Measurements from ENCODE around the gene XBP1.
"Not testable (repeated sequence)": the region's sequence is repeated elsewhere in the genome, so short reads cannot be mapped to it uniquely, and the experiment has no call there.

The XBP1 gene

DNA sequence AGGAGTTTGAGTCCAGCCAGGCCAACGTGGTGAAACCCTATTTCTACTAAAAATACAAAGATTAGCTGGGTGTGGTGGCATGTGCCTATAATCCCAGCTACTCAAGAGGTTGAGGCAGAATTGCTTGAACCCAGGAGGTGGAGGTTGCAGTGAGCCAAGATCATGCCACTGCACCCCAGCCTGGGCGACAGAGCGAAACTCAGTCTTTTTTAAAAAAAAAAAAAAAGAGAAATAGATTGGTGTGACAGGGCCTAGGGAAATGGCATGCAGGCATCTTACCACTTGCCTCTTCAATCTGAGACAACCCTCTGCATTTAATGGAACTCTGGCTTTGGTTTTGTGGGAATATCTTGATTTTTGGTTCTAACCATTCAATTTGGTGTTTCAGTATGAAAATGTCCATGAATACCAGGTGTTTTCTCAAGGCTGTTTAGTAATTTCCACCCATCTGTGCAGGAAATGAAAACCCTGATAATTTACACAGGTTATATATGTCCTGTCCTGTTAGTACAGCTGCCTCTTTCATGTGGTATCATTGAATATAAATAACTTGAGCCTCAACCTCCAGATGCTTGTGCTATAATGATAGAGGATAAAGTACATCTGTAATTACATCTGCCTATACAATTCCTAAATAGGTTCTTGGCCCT lies 8.4 kb downstream of the XBP1 start:
- no peak for DNase-seq

GRCh38 chr22:28791124-28791523 lies 9.2 kb downstream of the XBP1 start:
- DNase-seq: no peak

DNA sequence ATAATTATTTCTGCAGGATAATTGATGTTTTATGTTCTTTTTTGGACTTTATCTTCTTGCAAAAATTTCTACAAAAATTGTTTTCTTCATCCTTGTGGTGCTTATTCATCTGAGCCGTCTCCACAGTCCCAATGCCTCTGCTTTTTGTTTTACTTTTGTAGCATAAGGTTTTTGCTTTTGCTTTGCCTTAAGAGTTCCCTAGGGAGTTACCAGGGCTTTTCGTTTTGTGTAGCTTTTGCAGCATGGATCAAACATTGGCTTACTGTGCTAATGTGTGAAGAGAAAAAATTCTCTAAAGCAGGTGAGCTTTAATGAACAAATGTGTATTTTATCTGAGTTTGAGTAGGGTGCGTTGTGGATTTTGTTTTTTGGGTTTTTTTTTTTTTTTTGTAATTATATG lies 11.8 kb downstream of the XBP1 start:
- no peak for DNase-seq

DNA sequence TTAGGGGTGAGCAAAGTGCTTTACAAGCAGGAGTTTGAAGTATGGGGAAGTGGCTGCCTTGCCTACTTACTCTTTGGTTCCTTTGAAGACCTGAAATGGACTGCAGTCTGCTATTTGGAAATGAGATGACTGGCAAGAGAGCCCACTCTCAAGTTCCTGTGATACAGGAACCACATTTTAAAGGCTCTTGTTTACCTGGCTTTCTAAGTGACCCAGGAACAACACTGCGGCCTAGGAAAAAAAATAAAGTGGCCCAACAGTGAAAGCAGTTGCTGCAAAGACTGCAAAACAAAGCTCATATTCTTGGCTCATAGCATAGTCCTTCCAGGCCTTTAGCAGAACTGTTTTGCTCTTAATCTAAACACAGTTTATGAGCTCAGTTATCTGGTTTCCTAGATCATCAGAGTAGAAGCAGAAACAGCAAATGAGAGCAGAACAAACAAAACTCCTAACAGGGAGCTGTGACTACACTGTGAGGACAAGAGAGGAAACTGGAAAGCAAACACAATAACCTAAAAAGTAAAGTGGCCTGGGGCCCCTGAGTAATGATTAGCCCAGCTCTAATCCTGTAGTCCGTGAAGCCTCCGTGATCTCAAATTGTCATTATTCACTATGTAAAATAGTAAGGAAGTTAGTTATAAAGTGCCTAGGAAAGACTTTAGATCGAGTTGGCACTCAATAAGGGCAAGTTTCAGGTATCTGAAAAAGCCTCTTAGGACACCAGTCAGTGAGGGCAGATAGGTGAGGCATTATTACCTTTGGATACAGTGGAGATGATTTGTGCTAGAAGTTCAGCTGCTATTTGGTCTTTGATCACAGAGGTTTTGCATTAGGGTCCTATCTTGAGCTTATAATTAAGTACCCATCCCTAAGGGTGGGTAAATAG lies 16.3 kb downstream of the XBP1 start:
- no peak for DNase-seq

- DNase-seq: no peak
These were observed 20.1 kb downstream of the XBP1 start for GRCh38 chr22:28780296-28780695.

GRCh38 chr22:28779833-28780232 lies 20.5 kb downstream of the XBP1 start:
- DNase-seq: no peak

- no peak for DNase-seq
These were observed 26.0 kb downstream of the XBP1 start for GRCh38 chr22:28774378-28774777.

- no peak for DNase-seq
These were observed 26.9 kb downstream of the XBP1 start for GRCh38 chr22:28773461-28773867.

GRCh38 chr22:28772633-28773460 lies 27.5 kb downstream of the XBP1 start, which contains the start of gene CCDC117:
Gene CCDC117 (plus strand): TSS chr22:28772695. CDS start chr22:28772850, 155 bp downstream.
- DNase-seq: peak; percentile 96

- no peak for DNase-seq
These were observed 29.1 kb downstream of the XBP1 start for GRCh38 chr22:28771195-28771791.

DNA sequence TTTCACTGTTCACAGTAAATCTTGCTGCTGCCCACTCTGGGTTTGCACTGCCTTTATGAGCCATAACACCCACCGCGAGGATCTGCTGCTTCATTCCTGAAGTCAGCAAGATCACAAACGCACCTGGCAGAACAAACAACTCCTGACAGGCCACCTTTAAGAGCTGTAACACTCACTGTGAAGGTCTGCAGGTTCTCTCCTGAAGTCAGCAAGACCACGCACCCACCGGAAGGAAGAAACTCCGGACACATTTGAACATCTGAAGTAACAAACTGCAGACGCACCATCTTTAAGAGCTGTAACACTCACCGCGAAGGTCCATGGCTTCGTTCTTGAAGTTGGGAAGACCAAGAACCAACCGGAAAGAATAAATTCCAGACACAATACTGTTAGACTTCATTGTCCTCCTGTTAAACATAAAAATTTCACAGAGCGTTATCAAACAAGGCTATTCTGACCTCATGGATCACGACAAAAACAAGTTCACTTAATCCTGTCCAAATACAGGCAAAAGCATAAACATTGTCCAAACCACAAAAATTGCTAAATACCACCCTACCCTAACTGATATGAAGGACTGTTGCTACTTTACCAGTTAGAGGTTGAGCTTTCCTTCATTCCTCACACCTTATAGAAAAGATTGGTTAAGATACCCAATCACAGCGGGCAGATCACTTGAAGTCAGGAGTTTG lies 30.8 kb downstream of the XBP1 start:
- DNase-seq: no peak

- DNase-seq: no peak
These were observed 31.5 kb downstream of the XBP1 start for GRCh38 chr22:28768701-28769393.

- no peak for DNase-seq
These were observed 33.7 kb downstream of the XBP1 start for GRCh38 chr22:28766628-28767027.

DNA sequence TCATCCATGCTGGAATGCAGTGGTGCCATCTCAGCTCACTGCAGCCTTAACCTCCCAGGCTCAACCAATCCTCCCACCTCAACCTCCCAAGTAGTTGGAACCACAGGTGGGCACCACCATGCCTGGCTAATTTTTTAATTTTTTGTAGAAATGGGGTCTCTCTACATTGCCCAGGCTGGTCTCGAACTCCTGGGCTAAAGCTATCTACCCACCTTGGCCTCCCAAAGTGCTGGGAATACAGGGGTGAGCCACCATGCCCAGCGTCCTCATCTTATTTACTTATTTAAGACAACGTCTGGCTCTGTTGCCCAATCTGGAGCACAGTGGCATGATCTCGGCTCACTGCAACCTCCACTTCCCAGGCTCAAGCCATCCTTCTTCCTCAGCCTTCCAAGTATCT lies 38.4 kb downstream of the XBP1 start:
- DNase-seq: not testable (repeated sequence)

DNA sequence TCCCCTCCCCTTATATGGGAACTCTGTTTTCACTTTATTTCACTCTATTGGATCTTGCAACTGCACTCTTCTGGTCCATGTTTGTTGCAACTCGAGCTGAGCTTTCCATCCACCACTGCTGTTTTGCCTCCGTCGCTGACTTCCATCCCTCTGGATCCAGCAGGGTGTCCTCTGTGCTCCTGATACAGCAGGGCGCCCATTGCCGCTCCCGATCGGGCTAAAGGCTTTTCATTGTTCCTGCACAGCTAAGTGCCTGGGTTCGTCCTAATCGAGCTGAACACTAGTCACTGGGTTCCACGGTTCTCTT lies 39.0 kb downstream of the XBP1 start:
- DNase-seq: no peak

DNA sequence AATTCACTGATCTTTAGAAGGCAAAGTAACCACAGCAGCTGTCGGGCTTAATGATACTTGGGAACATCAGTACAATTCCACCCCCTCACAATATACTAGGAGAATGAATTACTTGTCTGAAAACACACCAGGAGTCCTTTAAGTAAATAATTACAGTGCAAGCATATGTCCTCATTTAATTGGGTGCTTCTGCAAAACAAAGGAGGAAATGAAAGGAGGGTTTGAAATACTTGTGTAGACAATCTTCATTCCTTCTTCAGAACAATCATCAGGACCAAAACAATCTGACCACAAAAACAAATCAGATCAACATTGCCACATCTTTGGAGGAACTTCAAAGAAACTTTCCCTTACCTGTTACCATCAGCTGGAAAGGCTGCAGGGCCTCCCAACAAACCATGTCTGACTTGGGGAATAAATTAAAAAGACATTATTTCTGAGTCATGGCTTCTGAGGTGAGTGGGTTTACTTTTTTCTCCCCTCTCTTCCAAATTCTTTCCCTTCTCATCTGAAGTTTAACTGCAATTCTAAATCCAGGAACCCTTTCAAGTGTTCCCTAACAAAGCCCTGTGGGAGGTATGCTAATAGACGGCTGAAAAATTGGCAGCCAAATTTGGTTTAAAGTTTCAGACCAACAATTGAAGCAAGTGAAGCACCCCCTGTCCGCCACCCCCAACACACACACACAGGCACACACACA lies 40.4 kb downstream of the XBP1 start:
- DNase-seq: no peak

DNA sequence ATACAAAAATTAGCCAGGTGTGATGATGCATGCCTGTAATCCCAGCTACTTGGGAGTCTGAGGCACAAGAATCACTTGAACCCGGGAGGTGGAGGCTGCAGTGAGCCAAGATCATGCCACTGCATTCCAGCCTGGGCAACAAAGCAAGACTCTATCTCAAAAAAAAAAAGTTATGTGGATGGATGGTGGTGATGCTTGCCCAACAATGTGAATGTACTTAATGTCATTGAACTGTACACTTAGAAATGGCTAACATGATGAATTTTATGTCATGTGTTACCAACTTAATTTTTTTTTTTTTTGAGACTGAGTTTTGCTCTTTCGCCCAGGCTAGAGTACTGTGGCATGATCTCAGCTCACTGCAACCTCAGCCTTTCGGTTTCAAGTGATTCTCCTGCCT lies 45.9 kb downstream of the XBP1 start:
- DNase-seq: not testable (repeated sequence)

DNA sequence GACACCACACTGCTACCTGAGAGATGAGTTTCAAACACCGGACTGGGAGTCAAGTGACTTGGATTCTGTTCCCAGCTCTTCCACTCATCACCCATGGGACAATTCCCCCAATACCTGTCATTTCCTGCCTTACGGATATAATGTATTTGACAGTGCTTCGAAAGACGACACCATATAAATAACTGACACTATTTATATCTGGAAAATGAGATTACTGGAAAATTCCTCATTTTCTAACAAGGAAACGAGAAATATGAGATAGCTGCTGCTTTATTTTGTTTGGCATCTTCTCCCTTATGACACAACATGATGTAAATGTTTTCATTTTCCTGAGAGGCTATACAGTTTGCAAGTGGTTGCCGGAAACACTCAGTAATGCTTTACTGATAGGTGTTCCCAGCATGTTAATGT lies 49.9 kb downstream of the XBP1 start:
- DNase-seq: no peak
